K562 treated with DMSO at 1 percent for 4 hours (cell line): Measurements from ENCODE around the gene WIPF2. TPM values are rescaled to one million over a fixed set of nuclear protein-coding genes. Genes with fewer than 3 reads are reported as not detected.

Experiments
- total RNA-seq: library from RNA; unstranded; fragments of 300-600 nt; gene quantifications from 2 replicates; pipeline ENCODE4 v1.2.3, GENCODE V29; 2022; ENCODE audit not compliant: insufficient read depth

WIPF2 gene, protein sequence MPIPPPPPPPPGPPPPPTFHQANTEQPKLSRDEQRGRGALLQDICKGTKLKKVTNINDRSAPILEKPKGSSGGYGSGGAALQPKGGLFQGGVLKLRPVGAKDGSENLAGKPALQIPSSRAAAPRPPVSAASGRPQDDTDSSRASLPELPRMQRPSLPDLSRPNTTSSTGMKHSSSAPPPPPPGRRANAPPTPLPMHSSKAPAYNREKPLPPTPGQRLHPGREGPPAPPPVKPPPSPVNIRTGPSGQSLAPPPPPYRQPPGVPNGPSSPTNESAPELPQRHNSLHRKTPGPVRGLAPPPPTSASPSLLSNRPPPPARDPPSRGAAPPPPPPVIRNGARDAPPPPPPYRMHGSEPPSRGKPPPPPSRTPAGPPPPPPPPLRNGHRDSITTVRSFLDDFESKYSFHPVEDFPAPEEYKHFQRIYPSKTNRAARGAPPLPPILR
- 10.8 and 14.4 TPM in 2 replicates for total RNA-seq

DNA sequence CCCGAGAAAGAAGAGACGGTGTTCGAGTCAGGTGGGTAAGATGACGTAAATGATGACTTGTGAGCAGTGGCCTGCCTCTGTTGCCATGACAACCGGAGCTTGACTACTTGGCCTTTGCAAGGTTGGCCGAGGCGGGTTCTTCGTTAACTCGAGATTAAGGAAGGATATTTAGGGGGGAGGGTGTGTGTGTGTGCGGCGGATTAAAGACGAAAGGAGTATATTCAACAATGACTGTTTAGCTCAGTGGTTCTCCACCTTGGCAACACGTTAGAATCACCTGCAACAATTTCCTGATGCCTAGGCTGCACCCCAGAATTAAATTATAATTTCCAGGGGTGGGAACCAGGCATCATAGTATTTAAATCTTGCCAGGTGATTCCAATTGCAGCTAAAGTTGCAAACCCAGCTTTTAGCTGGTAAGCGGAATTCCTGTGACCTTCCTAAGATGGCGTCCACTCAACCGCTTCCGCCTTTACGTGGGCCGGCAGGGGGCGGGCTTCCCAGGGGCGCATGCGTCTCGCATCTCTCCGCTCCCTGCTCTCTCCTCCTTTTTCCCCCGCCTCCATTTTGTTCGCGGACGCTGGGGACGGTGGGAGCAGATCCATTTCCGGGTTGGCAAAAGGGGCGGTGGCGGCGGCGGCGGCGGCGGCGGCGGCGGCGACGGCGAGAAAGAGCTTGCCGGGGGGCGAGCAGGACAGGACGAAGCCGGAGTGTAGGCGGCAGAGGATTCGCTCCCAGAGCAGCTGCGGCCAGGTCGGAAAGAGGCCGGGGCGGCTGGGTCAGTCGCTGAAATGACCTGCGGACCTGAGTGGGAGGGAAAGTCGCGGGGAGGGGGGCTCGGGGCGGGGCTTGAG, at the start of gene WIPF2:
Gene WIPF2 (plus strand): TSS at position 565 of the 854 bp plus-strand sequence. CDS start 37,156 bp downstream, outside the sequence.

DNA sequence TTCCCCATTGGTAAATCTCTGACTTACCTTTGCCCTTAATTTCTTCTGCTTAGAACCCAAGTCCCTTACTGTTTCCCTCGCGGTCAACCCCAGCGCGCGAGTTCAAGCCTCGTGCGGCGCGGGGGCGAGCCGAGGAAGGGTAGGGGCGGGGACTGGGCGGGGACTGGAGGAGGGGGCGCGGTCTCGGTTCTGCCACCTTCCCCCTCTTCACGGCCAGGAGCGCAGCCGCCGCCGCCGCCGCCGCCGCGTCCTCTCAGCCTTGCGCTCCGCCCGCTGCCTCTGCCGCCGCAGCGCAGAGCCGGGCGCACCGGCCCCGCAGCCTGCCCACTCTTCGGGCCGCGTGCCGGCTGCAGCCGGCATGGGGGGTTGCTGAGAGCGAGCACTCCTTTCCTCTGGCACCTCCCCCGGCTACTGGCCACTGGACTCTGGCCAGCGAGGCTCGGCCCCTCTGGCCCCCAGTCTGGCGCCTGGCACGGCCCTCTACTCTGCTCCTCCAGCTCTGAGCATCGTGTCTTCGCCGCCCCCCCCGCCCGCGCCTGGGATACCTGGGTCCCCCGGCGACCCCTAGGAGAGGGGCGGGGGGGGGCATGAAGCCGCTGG, 41.7 kb upstream of the WIPF2 start, which contains the start of gene RAPGEFL1:
Gene RAPGEFL1 (plus strand): TSS at position 196 of the 600 bp plus-strand sequence. CDS start 392 bp downstream, at position 588.

DNA sequence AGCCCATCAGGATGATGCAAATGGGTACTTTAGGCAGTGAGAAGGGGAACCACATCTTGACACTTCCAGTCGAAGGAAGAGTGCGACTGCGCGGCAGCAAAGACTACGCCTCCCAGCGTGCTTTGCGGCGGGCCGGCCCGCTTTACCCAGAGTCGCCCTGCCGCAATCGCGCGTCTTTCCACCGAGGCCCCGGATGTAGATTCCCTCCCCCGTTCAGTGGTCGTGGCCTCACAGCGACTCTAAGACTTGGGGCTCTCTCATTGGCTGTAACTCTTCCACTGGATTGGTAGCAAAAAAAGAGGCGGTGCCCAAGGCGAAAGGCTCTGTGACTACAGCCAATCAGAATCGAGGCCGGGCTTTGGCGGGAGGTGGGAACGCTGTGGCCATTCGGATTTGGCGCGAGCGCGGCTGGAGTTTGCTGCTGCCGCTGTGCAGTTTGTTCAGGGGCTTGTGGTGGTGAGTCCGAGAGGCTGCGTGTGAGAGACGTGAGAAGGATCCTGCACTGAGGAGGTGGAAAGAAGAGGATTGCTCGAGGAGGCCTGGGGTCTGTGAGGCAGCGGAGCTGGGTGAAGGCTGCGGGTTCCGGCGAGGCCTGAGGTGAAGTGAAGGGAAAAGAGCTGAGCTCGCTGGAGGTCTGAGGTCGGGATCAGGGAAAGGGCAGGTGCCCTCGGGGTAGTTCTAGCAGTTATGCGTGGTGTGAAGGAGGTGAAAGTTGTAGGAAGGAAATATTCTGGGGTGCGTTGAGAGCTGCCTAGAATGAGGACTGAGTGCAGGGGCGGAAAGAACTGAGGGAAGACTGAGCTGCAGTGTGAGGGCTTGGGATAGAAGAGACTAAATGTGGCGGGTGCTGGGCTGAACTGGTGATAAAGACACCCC, 68.6 kb downstream of the WIPF2 start, which contains the start of gene CDC6:
Gene CDC6 (plus strand): TSS at position 386 of the 876 bp plus-strand sequence. CDS start 1,542 bp downstream, outside the sequence.

DNA sequence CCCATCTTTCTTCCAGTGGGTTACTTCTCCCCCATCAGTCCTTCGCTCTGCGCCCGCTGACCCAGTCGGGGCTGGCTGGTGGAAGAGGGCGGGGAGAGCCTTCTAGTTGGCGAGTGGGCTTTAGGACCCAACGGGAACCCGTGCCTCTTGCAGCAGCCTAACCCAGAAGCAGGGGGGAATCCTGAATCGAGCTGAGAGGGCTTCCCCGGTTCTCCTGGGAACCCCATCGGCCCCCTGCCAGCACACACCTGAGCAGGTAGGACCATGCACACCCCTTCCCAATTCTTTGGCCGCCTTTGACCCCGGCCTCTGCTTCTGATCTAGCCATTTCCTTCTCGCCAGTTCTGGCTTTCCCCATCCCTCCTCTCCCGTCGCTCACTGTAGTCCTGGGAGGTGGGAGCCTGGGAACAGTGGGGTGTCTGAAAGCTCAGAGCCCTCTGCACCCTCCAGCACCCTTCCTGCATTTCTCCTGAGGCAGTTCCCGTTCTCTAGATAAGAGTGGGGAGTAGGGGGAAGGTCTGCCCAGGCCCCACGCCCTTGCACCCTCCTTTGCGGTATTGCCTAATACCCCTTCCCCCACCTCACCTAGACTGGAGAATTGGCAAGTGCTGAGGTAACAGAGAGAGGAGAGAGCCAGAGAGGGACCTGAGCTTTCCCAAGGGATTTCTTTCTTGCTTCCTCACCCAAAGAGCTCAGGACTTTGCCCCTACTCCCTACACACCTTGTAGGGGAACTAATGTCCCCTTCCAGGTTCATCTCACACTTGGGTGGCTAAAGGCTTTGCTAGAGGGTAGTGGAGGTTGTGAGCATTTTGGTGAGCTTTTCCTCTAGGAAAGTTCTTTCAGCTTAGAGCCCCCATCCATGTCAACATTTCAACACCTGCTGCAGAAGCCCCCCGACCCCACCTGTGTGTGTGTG, 90.2 kb downstream of the WIPF2 start, which contains the start of gene RARA:
Gene RARA (plus strand): TSS at position 150 of the 918 bp plus-strand sequence. CDS start 22,039 bp downstream, outside the sequence.

Other genes with a start within 250 kb of the WIPF2 start
- gene PSMD3, start 238.5 kb upstream of the WIPF2 start, total RNA-seq: 214 and 226 TPM in 2 replicates
- not detected in 2 replicates for gene CSF3, start 203.9 kb upstream of the WIPF2 start, total RNA-seq
- 82.2 and 90.7 TPM in 2 replicates for gene MED24, start 164.9 kb upstream of the WIPF2 start, total RNA-seq
- 16.1 and 20.2 TPM in 2 replicates for gene THRA, start 156.3 kb upstream of the WIPF2 start, total RNA-seq
- 4.1 and 4.9 TPM in 2 replicates for gene NR1D1, start 118.7 kb upstream of the WIPF2 start, total RNA-seq
- 20.2 and 36.0 TPM in 2 replicates for gene MSL1, start 97.3 kb upstream of the WIPF2 start, total RNA-seq
- 35.4 and 39.8 TPM in 2 replicates for gene CASC3, start 78.8 kb upstream of the WIPF2 start, total RNA-seq
- 1.7 and 2.8 TPM in 2 replicates for gene RAPGEFL1, start 41.8 kb upstream of the WIPF2 start, total RNA-seq
- 66.1 and 66.2 TPM in 2 replicates for gene CDC6, start 68.6 kb downstream of the WIPF2 start, total RNA-seq
- 17.8 and 17.9 TPM in 2 replicates for gene RARA, start 89.9 kb downstream of the WIPF2 start, total RNA-seq
- 10.8 and 14.0 TPM in 2 replicates for gene GJD3, start 145.4 kb downstream of the WIPF2 start, total RNA-seq
- gene TOP2A, start 198.6 kb downstream of the WIPF2 start, total RNA-seq: 153 and 167 TPM in 2 replicates
- 183 and 189 TPM in 2 replicates for gene IGFBP4, start 224.1 kb downstream of the WIPF2 start, total RNA-seq